ENCODE results near the gene TLL2.

TLL2 gene

GRCh38 chr10:96395931-96396877 lies 117.5 kb downstream of the TLL2 start:
- peak; percentile 49 for DNase-seq (ENCODE audit: low read depth, low spot score)

GRCh38 chr10:96390460-96390864 lies 123.3 kb downstream of the TLL2 start:
- no peak for DNase-seq (ENCODE audit: low read depth, low spot score)

DNA sequence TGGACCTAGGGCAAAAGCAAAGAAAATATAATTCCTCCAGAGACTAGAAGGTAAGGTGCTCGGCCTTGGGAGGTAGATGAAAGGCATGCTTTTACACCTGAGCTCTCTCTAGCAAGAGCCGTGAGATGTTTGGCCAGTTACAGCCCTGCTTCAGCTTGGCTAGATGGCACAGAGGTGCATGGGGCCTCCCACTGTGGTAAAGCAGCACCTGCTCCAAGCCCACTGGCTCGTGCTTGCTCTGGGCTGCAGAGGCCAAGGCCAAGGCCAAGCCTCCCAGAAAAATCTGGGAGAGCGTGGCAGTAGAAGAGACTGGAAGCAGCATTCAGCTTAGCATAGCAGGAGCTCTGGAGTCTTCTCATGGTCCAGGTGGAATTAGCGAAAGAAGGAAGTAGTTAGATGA lies 123.9 kb downstream of the TLL2 start:
- no peak for DNase-seq (ENCODE audit: low read depth, low spot score)

- no peak for DNase-seq (ENCODE audit: low read depth, low spot score)
Measured at GRCh38 chr10:96387601-96388000, 126.1 kb downstream of the TLL2 start.

- DNase-seq (ENCODE audit: low read depth, low spot score): no peak
Measured at GRCh38 chr10:96387161-96387560, 126.6 kb downstream of the TLL2 start.

DNA sequence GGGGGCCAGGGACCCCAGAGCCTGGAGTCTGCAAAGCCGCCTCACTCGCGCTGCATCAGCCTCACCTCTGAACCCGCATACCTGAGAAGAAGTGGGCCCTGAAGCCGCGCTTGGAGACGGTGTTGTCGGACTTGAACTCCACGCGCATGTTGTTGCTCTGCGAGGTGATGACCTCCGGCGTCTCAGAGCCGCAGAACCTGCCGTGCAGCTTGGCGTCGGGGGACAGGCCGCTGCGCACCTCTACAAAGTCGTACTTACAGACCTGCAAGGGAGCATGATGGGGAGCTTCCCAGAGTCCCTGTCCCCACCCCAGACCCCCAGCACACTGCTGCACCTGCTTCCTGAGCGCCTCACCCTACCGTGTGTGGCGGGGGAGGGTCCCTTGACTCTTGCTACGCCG lies 129.2 kb downstream of the TLL2 start:
- DNase-seq (ENCODE audit: low read depth, low spot score): no peak

DNA sequence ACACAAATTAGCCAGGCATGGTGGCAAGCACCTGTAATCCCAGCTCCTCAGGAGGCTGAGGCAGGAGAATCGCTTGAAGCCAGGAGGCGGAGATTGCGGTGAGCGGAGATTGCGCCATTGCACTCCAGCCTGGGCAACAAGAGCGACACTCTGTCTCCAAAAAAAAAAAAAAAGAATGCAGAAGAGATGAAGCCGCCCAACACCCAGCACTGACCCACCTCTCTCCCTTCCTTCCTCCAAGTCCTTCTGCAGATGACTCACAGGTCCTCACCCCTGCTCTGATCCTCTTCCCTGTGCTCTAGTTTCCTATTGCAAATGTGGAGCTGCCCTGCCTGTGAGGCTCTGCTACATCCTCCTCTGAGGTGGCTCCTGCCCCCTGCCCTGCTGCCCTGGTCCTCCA lies 132.9 kb downstream of the TLL2 start:
- DNase-seq (ENCODE audit: low read depth, low spot score): no peak

DNA sequence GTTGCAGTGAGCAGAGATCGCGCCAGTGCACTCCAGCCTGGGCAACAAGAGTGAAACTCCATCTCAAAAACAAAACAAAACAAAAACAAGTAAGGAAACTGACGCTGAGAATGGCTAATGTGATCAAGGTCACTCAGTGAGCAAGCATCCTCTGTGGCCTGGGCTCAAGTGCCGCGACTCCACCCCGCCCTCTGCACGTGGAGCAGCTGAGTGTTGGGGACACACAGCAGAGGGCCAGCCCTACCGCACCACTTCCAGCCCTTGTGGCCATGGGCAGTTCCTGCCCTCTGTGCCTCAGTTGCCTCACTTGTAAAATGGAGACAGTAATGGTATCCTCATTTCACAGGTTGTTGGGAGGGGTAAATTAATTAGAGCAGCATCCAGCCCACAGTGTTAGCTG lies 134.0 kb downstream of the TLL2 start:
- DNase-seq (ENCODE audit: low read depth, low spot score): no peak

DNA sequence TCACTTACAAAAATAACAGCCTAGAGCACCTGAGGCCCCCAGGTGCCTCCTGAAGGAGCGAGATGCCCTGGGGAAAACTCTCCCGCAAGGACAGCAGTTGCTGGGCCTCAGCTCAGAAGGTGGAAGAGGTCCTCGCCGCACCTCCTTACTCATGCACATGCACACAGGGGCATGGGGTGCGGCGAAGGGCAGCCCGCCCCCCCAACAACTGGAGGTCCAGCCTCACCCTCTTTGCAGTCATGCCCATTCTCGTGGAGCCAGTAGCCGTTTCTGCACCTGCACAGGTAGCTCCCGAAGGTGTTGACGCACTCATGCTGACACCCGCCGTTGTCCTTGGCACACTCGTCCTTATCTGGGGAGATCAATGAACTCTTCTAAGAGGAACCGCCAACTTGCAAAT lies 135.0 kb downstream of the TLL2 start:
- DNase-seq (ENCODE audit: low read depth, low spot score): no peak

- peak; percentile 49 for DNase-seq (ENCODE audit: low read depth, low spot score)
Measured at GRCh38 chr10:96377816-96378294, 135.9 kb downstream of the TLL2 start.

GRCh38 chr10:96376483-96376882 lies 137.2 kb downstream of the TLL2 start:
- DNase-seq (ENCODE audit: low read depth, low spot score): no peak

DNA sequence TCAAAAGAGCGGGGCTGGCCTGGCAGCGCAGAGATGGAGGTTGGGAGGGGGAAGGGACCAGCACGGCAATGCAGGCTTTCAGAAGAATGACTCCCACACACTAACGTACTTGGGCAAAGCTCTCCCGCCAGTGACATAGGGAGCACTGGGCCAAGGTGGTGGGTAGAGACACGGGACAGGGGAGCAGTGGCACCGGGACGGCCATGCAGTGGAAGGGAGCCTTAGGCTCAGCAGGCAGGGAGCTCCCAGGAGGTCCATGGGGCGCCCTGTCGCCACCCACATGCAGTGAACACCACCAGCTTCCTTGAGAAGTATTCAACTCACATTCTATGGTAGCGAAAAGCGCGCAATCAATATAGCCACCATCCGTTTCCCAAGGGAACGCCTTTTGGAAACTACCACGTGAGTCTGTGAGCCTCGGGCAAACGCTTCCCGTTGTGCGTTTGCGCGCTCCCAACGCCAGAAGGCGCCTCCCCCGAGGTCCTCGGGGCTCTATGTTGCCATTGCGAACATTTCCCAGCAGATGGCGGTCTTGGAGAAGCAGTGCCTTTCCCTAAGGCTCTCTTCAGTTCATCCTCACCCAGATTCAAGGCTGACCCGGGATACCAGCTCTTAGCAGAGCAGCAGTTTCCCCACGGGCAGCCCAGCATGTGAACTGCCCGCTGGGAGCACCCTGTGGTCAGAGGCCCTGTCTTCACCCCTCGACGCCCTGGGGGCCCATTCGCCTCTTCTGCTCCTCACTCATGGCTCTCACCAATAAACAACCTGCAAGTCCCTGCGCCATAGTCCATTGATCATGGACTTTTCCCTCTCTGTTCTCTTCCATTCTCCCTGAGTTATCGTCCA lies 138.5 kb downstream of the TLL2 start:
- DNase-seq (ENCODE audit: low read depth, low spot score): peak; percentile 76

- DNase-seq (ENCODE audit: low read depth, low spot score): no peak
Measured at GRCh38 chr10:96374639-96374984, 139.1 kb downstream of the TLL2 start.

DNA sequence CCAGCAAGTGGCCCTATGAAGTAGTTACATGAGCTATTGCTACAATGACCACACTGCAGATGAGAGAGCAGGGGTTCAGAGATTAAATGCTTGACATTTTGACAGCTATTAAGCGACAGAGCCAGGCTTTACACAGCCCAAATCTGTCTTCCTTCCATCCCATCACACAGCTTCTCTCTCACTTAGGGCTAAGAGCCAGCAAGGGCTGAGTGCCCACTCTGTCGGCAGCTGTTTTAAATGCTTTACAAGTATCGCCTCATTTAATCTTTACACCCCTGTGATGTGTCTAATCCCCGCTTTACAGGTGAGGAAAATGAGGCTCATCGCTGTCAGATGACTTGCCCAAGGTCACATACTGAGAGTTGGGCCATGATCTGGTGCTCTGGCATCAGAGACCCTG lies 139.7 kb downstream of the TLL2 start:
- DNase-seq (ENCODE audit: low read depth, low spot score): no peak

GRCh38 chr10:96371356-96371755 lies 142.4 kb downstream of the TLL2 start:
- DNase-seq (ENCODE audit: low read depth, low spot score): no peak

DNA sequence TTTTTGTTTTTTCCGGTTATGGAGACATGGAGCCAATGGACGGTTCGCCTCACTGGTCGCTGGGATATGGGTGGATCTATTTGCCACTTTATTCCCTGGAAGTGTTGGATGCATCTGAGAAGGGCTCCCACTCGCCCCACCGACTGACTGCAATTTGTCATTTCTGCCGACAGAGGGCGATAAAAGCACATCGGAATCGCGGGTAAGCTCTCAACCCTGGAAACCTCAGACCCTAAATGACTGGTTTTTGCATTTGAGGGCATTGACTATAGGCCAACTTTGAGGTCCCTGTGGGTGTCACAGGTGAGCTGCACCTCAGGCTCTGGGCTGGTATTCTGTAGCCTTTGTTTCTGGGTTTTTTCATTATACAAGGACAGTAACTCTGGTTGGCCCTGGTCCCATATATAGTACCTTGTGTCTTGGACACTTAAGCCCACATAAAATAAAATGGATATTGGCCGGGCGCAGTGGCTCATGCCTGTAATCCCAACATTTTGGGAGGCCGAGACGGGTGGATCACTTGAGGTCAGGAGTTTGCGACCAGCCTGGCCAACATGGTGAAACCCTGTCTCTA lies 143.1 kb downstream of the TLL2 start:
- peak; percentile 15 for DNase-seq (ENCODE audit: low read depth, low spot score)

GRCh38 chr10:96369890-96370583 lies 143.7 kb downstream of the TLL2 start:
- no peak for DNase-seq (ENCODE audit: low read depth, low spot score)

GRCh38 chr10:96368971-96369370 lies 144.8 kb downstream of the TLL2 start:
- no peak for DNase-seq (ENCODE audit: low read depth, low spot score)

DNA sequence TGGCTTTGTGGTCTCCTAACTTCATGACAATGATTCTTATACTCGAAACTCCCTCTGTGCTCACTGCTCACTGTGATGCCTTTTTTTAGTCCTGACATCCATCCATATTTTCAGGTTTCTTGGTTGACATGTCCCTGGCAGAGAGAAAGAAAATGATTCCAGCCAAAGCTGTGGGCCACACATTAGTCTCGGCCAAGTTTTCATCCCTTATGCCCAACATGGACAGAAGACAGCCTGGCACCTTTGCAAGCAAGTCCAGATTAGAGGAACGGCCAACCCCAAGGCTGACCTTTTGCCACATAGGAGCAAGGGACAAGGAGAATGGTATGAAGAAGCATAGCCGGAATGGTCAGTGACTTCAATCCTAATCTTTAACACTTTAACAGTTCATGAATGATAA lies 146.3 kb downstream of the TLL2 start:
- no peak for DNase-seq (ENCODE audit: low read depth, low spot score)

- no peak for DNase-seq (ENCODE audit: low read depth, low spot score)
Measured at GRCh38 chr10:96366508-96366907, 147.2 kb downstream of the TLL2 start.

- no peak for DNase-seq (ENCODE audit: low read depth, low spot score)
Measured at GRCh38 chr10:96365571-96365970, 148.2 kb downstream of the TLL2 start.

GRCh38 chr10:96360766-96361165 lies 153.0 kb downstream of the TLL2 start:
- no peak for DNase-seq (ENCODE audit: low read depth, low spot score)
